PC-9 (cell line): ENCODE results near the gene RASGEF1B. TPM values are rescaled to one million over a fixed set of nuclear protein-coding genes. Genes with fewer than 3 reads are reported as not detected.

Experiments
- BruUV-seq: library from RNA; stranded (reverse); fragments of 400-500 nt; replicated peaks from 2 replicates; lab custom pipeline; 2021; lab: Mats Ljungman, UMichigan
- CTCF ChIA-PET: fragments of 300-600 bp; sonication (Branson Sonifier 250); formaldehyde crosslinking; loops from one replicate; lab custom pipeline; 2022; ENCODE audit warnings: antibody characterized with exemption; lab: Charles Lee
- POLR2A ChIA-PET: fragments of 300-600 bp; sonication (Branson Sonifier 250); formaldehyde crosslinking; loops from one replicate; lab custom pipeline; 2022; ENCODE audit warnings: antibody characterized with exemption; ENCODE audit not compliant: unreplicated experiment; lab: Charles Lee
- DNase-seq, 2 experiments: peaks; one replicate each; pipeline versions ENCODE4 v3.0.0 to v3.0.0-alpha.2; 2015 to 2022; ENCODE audit warnings: mixed read lengths in 1 of 2
- H2AFZ ChIP-seq: fragments of 200-600 bp; sonication (generic); 2 replicates; pipeline ENCODE4 v1.8.1; 2017; ENCODE audit warnings: antibody characterized with exemption
- H3F3A ChIP-seq: fragments of 200-600 bp; sonication (generic); 2 replicates; pipeline ENCODE4 v1.8.1; 2017; ENCODE audit warnings: antibody characterized with exemption, mild to moderate bottlenecking, low read depth; ENCODE audit not compliant: insufficient read depth
- H3K27ac ChIP-seq: fragments of 200-600 bp; sonication (generic); 2 replicates; pipeline ENCODE4 v1.6.1; 2016; ENCODE audit warnings: mixed run types
- H3K27me3 ChIP-seq: fragments of 200-600 bp; sonication (generic); 2 replicates; pipeline ENCODE4 v1.6.1; 2016; ENCODE audit warnings: low read depth, mixed run types; ENCODE audit not compliant: insufficient read depth
- H3K36me3 ChIP-seq: fragments of 200-600 bp; sonication (generic); 2 replicates; pipeline ENCODE4 v1.6.1; 2016; ENCODE audit warnings: low read depth, mixed run types
- H3K4me1 ChIP-seq: fragments of 200-600 bp; sonication (generic); replicated peaks from 2 replicates; pipeline ENCODE4 v1.6.1; 2016; ENCODE audit warnings: mixed run types; ENCODE audit not compliant: insufficient read depth
- H3K4me2 ChIP-seq: fragments of 200-600 bp; sonication (generic); 2 replicates; pipeline ENCODE4 v1.6.1; 2017; ENCODE audit warnings: mixed run types
- H3K4me3 ChIP-seq: fragments of 200-600 bp; sonication (generic); 2 replicates; pipeline ENCODE4 v1.6.1; 2016; ENCODE audit warnings: mixed run types
- H3K79me2 ChIP-seq: fragments of 200-600 bp; sonication (generic); 2 replicates; pipeline ENCODE4 v1.6.1; 2017; ENCODE audit warnings: low read depth, mixed run types
- H3K9me2 ChIP-seq: fragments of 200-600 bp; sonication (generic); 2 replicates; pipeline ENCODE4 v1.8.1; 2017; ENCODE audit warnings: mild to moderate bottlenecking; ENCODE audit not compliant: insufficient read depth
- H3K9me3 ChIP-seq: fragments of 200-600 bp; sonication (generic); 2 replicates; pipeline ENCODE4 v1.8.1; 2016; ENCODE audit warnings: low read depth; ENCODE audit not compliant: insufficient read depth
- H4K20me1 ChIP-seq: fragments of 200-600 bp; sonication (generic); 2 replicates; pipeline ENCODE4 v1.8.1; 2017; ENCODE audit not compliant: insufficient read depth
- EZH2 ChIP-seq: fragments of 200-600 bp; sonication (generic); IDR thresholded peaks from 2 replicates; pipeline ENCODE4 v1.8.0; 2017; ENCODE audit warnings: antibody characterized with exemption, low read depth
- intact Hi-C: fragments of 100-400 bp; cut with micrococcal nuclease; formaldehyde crosslinking; loops from one replicate; pipeline ENCODE4 v1.10.0; 2022; ENCODE audit not compliant: unreplicated experiment
- total RNA-seq: library from RNA; stranded (reverse); gene quantifications from 2 replicates; pipeline ENCODE4 v1.2.3, GENCODE V29; 2021
- TF ChIP-seq, protein P1 (sequence below): fragments of 200-600 bp; sonication (generic); conservative IDR thresholded peaks from 2 replicates; pipeline ENCODE4 v1.6.1; 2017; ENCODE audit warnings: mixed run types, antibody characterized with exemption, mild to moderate bottlenecking, moderate library complexity

Gene RASGEF1B
- total RNA-seq, 1 experiment from 2014 or later = 1.0 TPM

DNA sequence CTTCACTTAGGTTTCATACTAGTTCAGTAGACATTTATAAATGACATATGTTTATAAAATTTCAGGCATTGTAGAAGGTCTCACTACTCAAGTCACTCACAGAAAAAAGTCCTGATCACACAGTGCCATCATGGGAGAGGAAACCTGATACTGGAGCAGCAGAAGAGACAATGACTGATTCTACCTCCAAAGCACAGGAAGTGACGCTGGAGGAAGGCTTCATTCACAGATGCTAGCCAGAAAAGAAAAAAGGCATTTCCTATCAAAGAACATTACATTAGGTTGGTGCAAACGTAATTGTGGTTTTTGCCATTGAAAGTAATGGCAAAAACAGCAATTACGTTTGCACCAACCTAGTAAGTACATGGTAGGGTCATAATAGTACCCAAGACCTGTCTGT, 79.5 kb downstream of the RASGEF1B start:
- no TSS peak for BruUV-seq
- no peak for DNase-seq
- H3K27me3 ChIP-seq = no peaks in the 10 kb centered on the region
- intact Hi-C loops = no loop called here
- H3K4me3 ChIP-seq = no peak overlapping the region
- H4K20me1 ChIP-seq = no peaks in the 10 kb centered on the region
- TF ChIP-seq, protein P1, sequence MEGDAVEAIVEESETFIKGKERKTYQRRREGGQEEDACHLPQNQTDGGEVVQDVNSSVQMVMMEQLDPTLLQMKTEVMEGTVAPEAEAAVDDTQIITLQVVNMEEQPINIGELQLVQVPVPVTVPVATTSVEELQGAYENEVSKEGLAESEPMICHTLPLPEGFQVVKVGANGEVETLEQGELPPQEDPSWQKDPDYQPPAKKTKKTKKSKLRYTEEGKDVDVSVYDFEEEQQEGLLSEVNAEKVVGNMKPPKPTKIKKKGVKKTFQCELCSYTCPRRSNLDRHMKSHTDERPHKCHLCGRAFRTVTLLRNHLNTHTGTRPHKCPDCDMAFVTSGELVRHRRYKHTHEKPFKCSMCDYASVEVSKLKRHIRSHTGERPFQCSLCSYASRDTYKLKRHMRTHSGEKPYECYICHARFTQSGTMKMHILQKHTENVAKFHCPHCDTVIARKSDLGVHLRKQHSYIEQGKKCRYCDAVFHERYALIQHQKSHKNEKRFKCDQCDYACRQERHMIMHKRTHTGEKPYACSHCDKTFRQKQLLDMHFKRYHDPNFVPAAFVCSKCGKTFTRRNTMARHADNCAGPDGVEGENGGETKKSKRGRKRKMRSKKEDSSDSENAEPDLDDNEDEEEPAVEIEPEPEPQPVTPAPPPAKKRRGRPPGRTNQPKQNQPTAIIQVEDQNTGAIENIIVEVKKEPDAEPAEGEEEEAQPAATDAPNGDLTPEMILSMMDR = no peak
- TF ChIP-seq EZH2 = no peak
- no peak overlapping the region for H2AFZ ChIP-seq
- H3K4me2 ChIP-seq = no peak overlapping the region
- H3K36me3 ChIP-seq = no peaks in the 10 kb centered on the region
- ChIA-PET CTCF (no interaction called here), POLR2A (no interaction called here)
- H3K27ac ChIP-seq = no peak overlapping the region
- H3K4me1 ChIP-seq = no peaks in the 10 kb centered on the region
- H3F3A ChIP-seq = no peaks in the 10 kb centered on the region
- no peaks in the 10 kb centered on the region for H3K9me2 ChIP-seq
- H3K9me3 ChIP-seq = no peaks in the 10 kb centered on the region
- H3K79me2 ChIP-seq = no peaks in the 10 kb centered on the region

DNA sequence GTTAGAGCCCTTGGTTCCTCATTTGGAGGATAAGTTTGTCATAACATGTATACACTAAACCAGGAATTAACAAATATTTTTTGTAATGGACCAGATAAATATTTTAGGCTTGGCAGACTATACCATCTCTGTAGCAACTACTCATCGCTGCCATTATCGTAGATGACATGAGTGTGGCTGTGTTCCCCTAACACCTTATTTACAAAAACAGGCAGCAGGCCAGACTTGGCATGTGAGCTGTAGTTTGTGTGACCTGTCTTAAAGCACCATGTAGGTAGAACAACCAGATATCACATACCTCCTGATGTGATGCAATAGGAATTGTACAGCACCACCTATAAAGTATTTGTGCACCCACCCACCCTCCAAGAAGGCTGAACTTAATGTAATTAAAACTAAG, 82.0 kb downstream of the RASGEF1B start:
- H2AFZ ChIP-seq = no peak overlapping the region
- BruUV-seq = no TSS peak
- H3K4me3 ChIP-seq = no peak overlapping the region
- no peaks in the 10 kb centered on the region for H3K9me2 ChIP-seq
- no peak for DNase-seq
- no peaks in the 10 kb centered on the region for H3K9me3 ChIP-seq
- POLR2A ChIA-PET = no interaction called here
- H3F3A ChIP-seq = no peaks in the 10 kb centered on the region
- no peaks in the 10 kb centered on the region for H4K20me1 ChIP-seq
- H3K4me2 ChIP-seq = no peak overlapping the region
- H3K79me2 ChIP-seq = no peaks in the 10 kb centered on the region
- H3K27ac ChIP-seq = no peak overlapping the region
- H3K27me3 ChIP-seq = no peaks in the 10 kb centered on the region
- no peaks in the 10 kb centered on the region for H3K36me3 ChIP-seq
- CTCF ChIA-PET = no interaction called here
- no peaks in the 10 kb centered on the region for H3K4me1 ChIP-seq
- intact Hi-C loops = no loop called here
- TF ChIP-seq EZH2 = no peak
- TF ChIP-seq, protein P1 = no peak

DNA sequence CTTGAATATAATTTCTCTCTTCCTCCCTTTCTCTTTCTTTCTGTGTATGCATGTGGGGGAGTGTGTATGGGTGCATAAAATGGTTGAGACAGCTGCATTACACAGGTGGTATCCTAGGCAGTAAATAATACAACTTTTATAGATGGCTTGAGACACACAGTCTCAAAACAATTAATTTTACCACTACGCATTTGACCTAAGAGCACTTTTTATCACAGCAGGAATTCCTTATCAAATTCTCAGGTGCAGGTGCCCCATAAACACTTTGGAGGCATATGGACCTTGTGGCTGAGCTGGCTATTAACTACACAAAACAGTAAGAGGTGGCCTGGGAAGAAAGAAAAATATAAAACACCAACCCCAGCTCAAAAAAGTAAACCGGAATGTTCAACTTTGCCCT, 91.3 kb downstream of the RASGEF1B start:
- no peaks in the 10 kb centered on the region for H4K20me1 ChIP-seq
- no peaks in the 10 kb centered on the region for H3K79me2 ChIP-seq
- no peak for TF ChIP-seq EZH2
- TF ChIP-seq, protein P1 = no peak
- ChIA-PET CTCF (no interaction called here), POLR2A (no interaction called here)
- no peaks in the 10 kb centered on the region for H3K9me3 ChIP-seq
- no peaks in the 10 kb centered on the region for H3K9me2 ChIP-seq
- intact Hi-C loops = no loop called here
- H3F3A ChIP-seq = no peaks in the 10 kb centered on the region
- H3K27ac ChIP-seq = no peak overlapping the region
- no peaks in the 10 kb centered on the region for H3K36me3 ChIP-seq
- no peak overlapping the region for H3K4me3 ChIP-seq
- no peak for DNase-seq
- no TSS peak for BruUV-seq
- no peaks in the 10 kb centered on the region for H3K4me1 ChIP-seq
- H3K4me2 ChIP-seq = no peak overlapping the region
- no peaks in the 10 kb centered on the region for H3K27me3 ChIP-seq
- H2AFZ ChIP-seq = no peak overlapping the region
